Liver (tissue), 3 donors: ENCODE data around the gene PDLIM1.

Experiments
- GABPA ChIP-seq, 2 donors: IDR thresholded peaks in 1 of 2; conservative IDR thresholded peaks in 1 of 2; 2 replicates each; pipeline ENCODE4 v1.6.1; 2016; ENCODE audit warnings: antibody characterized with exemption in 2 of 2, mild to moderate bottlenecking in 1 of 2, moderate library complexity in 1 of 2
- RXRA ChIP-seq, 2 donors: IDR thresholded peaks; 2 replicates each; pipeline ENCODE4 v1.6.1; 2017 to 2018; ENCODE audit warnings: antibody characterized with exemption in 2 of 2, mild to moderate bottlenecking in 1 of 2
- TAF1 ChIP-seq: conservative IDR thresholded peaks from 2 replicates; pipeline ENCODE4 v1.6.1; 2016; ENCODE audit warnings: antibody characterized with exemption, mild to moderate bottlenecking
- TF ChIP-seq, protein P1 (sequence below): fragments of 150-350 bp; IDR thresholded peaks from 2 replicates; pipeline ENCODE4 v1.5.1; 2017; ENCODE audit warnings: improper control_type of control experiment, low read depth, low read length; ENCODE audit not compliant: missing input control
- TF ChIP-seq, protein P2 (sequence below): IDR thresholded peaks from 2 replicates; pipeline ENCODE4 v1.6.1; 2016; ENCODE audit warnings: antibody characterized with exemption
- TF ChIP-seq, protein P3 (sequence below): IDR thresholded peaks from 2 replicates; pipeline ENCODE4 v1.6.1; 2016; ENCODE audit warnings: antibody characterized with exemption, mild to moderate bottlenecking
- donor health status: healthy.
- donor health status: healthy.

DNA sequence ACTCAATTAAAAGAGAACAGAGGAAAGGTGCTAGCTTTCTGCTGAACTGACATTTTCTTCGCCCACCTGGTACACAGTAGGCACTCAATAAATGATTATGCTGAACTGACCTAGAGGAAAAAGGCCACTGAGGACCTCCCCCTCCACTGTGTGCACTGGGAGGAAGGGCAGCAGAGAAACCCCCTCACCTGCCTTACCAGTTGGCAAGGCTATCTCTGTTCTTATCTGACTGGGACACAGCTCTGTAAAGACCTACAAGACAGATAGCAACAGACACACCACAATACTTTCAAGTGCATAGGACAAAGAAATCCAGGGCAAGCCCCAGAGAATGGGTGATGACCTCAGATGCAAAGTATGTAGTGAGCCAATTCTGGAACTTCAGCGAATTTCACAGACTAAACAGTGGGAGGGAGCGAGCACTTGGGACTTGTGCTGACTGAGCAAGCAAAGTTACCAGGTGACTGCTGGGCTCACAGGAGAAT, 30.4 kb downstream of the PDLIM1 start:
- TF ChIP-seq, protein P1, sequence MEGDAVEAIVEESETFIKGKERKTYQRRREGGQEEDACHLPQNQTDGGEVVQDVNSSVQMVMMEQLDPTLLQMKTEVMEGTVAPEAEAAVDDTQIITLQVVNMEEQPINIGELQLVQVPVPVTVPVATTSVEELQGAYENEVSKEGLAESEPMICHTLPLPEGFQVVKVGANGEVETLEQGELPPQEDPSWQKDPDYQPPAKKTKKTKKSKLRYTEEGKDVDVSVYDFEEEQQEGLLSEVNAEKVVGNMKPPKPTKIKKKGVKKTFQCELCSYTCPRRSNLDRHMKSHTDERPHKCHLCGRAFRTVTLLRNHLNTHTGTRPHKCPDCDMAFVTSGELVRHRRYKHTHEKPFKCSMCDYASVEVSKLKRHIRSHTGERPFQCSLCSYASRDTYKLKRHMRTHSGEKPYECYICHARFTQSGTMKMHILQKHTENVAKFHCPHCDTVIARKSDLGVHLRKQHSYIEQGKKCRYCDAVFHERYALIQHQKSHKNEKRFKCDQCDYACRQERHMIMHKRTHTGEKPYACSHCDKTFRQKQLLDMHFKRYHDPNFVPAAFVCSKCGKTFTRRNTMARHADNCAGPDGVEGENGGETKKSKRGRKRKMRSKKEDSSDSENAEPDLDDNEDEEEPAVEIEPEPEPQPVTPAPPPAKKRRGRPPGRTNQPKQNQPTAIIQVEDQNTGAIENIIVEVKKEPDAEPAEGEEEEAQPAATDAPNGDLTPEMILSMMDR: no peak
- TF ChIP-seq, protein P2, sequence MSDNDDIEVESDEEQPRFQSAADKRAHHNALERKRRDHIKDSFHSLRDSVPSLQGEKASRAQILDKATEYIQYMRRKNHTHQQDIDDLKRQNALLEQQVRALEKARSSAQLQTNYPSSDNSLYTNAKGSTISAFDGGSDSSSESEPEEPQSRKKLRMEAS: no peak
- TF ChIP-seq, protein P3, sequence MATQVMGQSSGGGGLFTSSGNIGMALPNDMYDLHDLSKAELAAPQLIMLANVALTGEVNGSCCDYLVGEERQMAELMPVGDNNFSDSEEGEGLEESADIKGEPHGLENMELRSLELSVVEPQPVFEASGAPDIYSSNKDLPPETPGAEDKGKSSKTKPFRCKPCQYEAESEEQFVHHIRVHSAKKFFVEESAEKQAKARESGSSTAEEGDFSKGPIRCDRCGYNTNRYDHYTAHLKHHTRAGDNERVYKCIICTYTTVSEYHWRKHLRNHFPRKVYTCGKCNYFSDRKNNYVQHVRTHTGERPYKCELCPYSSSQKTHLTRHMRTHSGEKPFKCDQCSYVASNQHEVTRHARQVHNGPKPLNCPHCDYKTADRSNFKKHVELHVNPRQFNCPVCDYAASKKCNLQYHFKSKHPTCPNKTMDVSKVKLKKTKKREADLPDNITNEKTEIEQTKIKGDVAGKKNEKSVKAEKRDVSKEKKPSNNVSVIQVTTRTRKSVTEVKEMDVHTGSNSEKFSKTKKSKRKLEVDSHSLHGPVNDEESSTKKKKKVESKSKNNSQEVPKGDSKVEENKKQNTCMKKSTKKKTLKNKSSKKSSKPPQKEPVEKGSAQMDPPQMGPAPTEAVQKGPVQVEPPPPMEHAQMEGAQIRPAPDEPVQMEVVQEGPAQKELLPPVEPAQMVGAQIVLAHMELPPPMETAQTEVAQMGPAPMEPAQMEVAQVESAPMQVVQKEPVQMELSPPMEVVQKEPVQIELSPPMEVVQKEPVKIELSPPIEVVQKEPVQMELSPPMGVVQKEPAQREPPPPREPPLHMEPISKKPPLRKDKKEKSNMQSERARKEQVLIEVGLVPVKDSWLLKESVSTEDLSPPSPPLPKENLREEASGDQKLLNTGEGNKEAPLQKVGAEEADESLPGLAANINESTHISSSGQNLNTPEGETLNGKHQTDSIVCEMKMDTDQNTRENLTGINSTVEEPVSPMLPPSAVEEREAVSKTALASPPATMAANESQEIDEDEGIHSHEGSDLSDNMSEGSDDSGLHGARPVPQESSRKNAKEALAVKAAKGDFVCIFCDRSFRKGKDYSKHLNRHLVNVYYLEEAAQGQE: no peak
- peak in 1 of 2 donors; percentile 24 for TF ChIP-seq RXRA (IDR thresholded peaks at IDR 0.05)
- no peak for TF ChIP-seq TAF1
- no peak for TF ChIP-seq GABPA (IDR thresholded peaks at IDR 0.05 in 1 of 2, conservative IDR thresholded peaks at IDR 0.05 in 1 of 2)
